Activated CD8-positive, alpha-beta memory T cell treated with anti-CD3 and anti-CD28 coated beads for 48 hours (primary cell): ENCODE results near the gene SLC24A3.

Source experiments
- DNase-seq, 3 experiments: peaks; one replicate each; pipeline ENCODE4 v3.0.0-alpha.2; 2020; ENCODE audit warnings: low read depth in 2 of 3, low spot score in 2 of 3

SLC24A3 gene

DNA sequence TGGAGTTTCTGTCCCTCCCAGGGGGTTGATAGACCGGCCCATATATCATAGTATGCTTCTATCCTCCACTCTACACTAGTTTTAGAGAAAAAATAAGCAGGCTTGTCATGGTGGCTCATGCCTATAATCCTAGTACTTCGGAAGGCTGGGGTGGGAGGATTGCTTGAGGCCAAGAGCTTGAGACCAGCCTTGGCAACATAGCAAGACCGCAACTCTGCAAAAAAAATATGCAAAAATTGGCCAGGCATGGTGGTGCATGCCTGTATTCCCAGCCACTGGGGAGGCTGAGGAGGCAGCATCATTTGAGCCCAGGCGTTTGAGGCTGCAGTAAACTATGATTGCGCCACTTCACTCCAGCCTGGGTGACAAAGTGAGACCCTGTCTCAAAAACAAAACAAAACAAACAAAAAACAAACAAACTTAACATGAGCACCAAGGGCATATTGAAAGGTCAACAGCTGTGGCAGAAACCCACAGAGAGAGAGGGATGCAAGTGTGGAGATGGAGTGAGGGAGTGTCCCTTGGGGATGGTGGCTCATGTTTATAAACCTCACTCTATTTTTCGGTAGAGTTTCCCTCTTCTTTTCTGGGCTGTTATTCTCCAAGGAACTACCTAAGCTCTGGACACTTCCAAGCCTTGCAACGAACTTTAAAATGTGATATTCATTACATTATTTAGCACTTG lies 24.1 kb downstream of the SLC24A3 start:
- no peak for DNase-seq

DNA sequence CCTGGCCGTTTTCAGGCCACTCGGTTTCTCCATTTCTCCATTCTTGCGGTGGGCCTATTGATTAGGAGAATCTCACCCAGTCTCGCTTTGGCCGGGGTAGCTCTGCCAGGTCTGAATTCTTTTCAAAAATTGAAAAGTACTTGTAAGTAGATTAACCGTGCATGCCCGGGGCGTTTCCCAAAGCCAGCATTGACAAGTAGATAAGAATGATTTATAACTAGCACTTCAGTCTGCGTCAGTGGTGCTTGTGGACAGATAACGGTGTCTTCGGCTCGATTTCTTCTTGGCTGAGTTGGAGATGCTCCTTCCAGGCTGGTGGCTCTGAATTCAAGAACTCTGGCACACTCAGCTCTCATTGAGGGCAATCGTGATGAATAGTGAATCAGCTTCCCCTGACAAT lies 29.0 kb downstream of the SLC24A3 start:
- no peak for DNase-seq

DNA sequence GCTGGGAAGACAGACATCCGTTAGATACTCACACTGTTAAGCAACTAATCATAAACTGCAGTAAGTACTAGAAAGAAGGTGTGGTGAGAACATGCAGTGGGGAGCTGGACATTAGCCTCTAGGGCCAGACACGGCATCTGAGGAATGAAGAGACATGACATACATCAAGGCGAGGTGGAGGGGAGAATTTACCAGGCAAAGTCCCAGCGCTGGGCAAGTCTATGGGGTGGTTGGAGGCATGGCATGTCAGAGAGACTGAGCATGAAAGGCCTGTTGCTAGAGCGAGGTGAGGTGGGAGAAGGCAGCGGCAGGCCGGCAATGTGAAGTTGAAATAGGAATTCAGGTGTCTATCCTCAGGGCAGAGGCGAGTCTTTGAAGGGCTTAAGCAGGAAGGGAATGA lies 31.8 kb downstream of the SLC24A3 start:
- no peak for DNase-seq

DNA sequence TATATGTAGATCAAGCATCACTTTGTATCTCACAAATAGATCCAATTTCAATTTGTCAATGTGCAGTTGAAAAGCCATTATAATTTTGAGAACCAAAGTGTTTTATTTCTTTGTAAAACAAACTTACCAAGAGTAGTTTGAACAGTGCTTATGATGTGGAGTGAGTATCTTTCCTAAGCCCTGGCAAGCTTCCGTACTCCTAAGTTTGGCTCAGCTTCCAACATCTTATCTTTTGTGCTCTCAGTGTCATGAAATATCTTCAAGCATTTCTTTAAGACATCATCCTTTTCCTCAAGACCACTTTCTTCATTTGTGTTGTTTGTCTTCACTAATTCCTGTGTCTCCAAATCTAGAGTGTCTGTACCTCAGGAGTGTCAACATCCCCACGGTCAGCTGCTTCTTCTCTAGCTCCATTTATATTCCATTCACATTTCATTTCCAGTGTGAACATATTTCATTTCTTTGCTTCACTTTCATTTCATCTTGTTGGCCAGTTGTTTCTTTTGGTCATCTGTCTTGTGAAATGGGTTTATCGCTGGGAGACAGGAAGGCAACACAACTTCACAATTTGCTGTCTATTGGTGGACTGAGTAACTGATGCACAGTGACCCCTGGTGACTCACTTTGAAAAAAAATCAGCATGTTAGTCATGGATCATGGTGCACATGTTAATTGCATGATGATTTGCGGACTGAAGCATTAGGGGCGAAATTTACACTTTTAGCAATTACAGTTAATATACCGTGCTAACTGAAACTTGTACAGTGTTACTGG lies 36.9 kb downstream of the SLC24A3 start:
- DNase-seq: no peak

DNA sequence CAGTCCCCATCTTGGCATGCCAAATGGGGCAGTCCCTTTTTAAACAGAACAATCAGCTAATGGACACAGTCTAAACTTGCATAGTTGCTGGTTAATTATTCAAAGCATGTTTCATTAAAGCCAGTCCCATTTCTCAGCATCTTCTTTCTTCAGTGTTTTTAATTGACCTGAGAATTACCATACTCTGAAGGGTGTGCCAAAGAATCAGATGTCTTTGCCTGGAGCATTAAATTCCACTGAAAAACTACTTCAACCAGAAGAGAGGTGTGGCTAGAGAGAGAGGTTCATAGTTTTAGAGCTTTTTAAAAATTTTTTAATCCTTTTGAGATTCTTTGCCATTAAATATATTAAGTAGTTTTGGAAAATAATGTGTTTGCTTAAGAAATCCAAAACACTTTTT lies 37.9 kb downstream of the SLC24A3 start:
- no peak for DNase-seq

DNA sequence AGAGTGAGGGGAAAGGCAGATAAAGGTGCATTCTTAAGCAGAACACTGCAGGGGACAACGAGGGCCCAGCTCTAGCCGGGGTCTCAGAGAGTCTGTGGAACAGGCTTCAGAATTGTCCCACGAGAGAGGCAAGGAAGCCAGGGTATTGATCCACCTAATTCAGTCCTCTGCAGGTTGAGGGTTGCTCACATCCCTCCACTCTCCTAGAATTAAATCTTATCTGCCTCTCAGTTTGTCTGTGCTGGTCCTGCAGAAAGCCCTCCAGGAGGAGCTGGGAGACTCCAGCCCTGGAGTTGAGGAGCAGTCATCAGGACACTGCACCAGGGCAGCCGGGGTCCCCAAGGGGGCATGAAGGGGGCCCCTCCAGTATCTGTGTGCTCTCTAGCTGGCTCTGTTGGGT lies 39.1 kb downstream of the SLC24A3 start:
- no peak for DNase-seq

DNA sequence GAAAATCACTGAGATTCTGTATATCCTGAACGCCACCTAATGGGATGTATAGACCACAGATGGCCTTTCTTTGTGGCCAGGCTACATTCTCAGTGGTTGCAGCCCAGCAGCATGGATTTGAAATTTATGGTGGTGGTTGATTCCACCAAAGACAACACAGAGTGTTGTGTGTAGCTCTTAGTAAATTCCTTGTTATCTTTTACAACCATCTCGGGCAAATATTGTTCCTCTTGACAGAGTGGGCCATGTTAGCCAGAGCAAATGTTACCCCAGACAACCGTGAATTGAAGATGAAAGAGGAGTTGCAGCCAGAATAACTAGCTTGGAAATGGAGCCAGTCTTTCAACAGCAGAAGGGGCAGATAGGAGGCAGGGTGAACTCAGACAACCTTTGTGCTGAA lies 39.5 kb downstream of the SLC24A3 start:
- no peak for DNase-seq

DNA sequence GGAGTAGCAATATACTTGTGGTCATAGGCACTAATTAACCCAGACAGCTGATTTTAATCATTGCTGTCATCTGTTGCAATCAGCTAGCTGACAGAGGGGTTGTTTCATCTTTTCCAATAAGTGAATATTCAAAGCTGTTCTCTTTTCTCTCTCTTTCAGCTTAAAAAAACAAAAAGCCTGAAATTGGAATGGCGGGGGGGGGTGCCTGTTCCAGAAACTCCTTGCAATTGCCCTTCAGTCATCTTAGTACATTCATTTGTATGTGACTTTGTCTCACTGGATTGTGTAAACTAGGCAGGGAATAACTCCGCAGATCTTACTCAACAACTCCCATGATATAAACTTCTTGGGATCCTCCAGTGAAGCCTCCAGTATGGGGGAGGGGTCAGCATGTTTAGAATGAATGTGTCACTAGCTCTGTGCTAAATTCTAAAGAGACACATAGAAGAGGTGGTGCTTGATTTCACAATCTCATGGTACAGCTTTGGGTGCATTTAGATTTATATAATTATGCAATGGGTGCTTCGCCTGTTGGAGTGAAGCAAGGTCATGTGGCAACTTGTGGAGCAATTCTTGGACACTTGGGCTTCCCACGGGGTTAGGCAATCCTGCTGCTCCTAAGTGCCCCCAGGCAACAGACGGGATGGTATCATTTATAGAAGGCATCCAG lies 40.1 kb downstream of the SLC24A3 start:
- DNase-seq: no peak

DNA sequence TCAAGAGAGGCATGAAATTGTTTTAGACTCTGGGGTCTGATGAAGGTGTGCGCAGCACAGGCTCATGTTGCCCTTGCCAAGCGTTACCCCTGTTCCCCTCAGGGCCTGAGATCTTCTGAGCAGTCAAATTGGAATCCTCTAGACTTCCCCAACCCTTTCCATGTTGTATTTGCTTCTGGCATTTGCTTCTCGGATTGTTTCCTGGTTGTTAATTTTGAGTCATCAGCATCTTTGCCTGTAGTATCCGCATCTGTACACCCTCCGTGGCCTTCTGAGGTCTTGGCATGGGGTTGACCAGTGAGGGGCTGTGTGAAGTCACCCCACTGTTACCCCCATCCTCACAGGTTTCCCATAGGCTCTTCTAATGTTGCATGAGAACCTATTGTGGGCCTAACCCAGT lies 40.9 kb downstream of the SLC24A3 start:
- no peak for DNase-seq

DNA sequence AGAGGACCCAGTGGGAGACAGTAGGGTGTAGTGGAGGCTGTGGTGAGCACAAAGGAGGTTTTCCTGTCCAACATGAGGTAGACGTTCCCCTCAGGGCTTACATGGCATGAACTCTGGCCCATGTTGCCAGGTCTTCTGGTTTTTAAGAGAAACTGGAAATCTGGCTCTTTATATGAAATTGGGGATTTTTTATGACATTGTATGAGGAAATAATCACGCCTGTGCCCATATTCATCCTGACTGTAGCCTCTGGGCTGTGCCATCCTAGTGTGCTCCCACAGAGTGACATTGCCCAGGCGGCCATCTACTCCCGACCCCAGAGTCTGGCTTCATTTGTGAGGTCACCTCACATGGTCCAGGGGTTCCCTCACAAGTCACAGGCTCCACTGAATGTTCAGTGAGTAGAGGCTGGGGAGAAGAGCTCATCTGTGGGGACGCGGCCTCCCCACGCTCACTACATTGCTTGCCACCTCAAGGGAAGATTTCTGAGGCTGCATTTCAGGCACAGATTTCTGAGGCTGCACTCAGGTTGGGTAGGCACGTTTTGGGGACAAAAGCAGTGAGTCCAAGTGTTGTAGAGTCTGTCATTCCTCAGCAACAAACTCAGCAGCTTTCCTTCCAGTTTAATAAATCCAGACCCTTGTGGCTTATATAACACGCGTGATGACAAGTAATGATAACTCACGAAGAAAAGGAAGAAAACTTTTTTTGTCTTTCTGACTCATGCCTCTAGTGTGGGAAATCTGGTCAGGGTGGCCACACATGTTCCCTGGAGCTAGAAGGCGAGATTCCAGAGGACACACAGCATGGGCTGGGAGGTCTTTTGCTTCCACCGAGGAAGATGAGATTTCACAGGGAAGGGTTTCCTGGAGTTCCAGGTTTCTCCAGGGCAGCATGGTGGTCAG lies 41.7 kb downstream of the SLC24A3 start:
- DNase-seq: no peak

DNA sequence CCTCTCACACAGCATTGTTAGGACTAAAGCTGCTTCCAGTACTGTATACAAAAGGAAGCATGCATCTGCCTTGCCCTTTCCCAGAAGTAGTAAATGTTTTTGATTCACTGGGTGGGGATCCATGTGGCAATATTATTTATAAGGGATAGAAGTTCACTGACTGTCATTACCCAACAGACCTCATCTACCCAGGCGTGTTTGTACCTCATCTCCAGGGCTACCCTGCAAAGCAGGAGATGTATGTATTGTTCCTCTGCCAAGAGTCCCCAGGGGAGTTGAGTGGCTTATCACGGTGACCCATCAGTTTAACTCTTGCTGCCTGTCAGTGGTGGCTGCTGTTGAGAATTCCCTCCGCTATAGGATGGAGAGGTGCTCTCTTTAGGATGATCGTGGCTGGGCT lies 42.5 kb downstream of the SLC24A3 start:
- DNase-seq: no peak

DNA sequence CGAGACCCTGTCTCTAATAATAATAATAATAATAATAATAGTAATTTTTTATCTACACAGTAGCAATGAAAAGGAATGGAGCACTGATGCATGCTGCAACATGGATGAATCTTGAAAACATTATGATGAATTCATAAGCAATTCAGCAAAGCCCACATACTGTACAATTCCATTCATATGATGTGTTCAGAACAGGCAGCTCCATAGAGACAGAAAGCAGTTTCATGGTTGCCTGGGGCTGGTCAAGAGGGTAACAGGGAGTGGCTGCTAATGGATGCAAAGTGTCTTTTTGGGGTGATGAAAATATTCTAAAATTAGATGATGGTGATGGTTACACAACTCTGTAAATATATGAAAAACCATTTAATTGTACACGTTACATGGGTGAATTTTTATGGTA lies 43.6 kb downstream of the SLC24A3 start:
- no peak for DNase-seq

DNA sequence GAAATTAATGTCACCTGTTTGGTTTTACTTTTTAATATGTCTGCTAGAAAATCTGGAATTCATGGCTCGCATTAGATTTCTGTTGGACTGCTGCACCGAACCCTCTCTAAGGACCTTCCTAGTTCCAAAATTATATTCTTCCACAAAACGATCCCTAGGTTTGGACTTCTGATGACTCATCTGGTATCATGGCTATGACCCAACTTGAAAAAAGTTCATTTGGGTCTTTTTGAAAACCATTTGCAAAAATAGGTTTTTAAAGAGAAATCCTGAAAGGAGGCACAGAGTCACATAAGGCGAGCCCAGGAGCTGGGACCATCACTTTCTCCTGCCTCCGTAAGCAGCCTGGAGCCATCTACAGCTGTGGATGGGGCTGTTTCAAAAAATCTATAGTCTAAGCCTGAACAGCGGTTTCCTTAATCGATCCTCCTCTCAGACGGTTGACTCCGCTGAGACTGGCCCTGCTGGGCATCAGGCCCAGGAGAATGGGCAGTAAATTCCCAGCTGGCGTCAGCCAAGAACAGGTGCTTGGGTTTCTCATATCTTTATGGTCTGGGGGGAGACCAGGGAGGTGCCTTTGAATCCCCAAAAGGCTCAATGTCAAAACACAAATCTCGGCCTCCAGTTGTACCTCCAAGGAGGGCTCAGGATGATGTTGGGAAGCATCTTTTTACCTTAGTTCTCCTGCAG lies 44.6 kb downstream of the SLC24A3 start:
- DNase-seq: no peak

DNA sequence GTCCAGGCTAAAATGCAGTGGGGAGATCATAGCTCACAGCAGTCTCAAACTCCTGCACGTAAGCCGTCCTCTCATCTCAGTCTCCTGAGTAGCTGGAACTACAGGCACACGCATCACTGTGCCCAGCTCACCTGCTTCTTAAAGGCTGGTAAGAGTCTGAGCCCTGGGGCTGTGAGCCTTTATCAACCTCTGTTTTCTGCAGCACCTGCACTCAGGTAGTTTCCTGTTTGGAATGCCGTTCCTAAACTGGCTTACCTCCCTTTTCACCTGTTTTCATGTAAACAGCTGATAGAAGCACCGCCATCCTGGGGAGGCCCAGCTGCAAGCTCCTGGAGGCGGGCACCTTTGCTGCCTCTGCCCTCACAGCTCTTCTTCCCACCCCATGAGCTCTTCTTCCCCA lies 45.4 kb downstream of the SLC24A3 start:
- no peak for DNase-seq

DNA sequence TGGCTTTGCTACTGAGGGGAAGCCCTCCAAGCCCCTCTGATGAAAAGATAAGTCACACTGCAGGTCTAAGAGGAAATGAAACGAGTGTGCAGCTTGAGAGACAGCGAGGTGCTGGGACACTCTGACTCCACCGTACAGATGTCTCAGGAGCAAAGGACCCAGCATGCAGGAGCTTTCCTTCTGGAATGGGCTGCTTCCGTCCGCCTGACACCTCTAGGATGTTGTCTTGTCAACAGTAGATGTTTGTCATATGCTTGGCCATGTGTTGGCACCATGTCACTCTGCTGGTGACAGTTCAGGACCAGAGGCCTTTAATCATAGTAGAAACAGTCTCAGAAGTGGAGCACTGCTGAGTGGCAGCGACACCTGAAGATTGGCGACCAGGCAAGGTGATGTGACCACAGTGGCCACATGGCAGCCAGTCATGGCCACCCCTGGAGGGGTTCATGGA lies 46.7 kb downstream of the SLC24A3 start:
- no peak for DNase-seq

DNA sequence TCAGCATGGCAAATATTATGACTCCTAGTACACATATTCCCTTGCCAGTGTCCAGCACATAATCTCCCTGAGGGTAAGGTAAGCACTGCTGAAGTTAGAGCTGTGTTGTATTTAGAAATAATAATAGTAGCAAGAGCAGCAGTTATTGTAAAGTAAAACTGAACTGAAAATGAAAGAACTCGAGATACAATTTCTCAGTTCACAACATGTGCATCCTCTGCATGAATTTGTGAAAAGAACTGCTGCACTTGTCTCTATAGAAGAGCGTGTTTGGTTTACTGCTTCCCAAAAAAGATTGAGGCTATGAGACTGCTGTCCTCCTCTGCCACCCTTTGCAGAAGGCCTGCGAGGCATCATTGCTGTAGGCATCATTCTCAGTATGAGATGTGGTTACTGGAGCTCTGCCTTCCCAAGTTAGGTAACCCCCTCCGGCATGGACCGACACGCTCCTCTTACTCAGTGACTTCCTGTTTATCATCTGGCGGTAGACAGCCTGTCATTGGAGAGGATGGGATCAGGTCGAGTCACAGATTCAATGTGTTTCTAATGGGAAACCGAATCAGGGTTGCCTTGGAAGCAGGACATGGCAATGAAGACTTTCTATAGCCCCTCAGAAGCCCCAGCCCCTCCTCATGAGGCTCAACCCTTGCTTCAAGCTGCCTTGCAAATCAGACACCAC lies 48.1 kb downstream of the SLC24A3 start:
- no peak for DNase-seq

DNA sequence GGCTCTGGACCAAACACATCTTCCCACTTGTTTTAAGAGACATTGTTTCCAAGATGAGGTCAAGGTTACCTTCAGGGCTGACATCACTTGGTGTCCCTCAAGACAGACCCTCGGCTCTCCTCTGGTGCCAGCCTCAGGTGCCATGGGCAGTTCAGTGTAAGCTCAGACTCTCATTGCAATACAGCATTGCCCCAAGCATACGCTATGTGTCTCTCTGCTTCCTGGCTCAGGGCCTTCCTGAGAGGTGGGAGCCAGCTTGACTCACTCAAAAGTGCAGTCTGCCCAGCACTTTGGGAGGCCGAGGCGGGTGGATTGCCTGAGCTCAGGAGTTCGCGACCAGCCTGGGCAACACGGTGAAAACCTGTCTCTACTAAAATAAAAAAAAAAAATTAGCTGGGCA lies 51.7 kb downstream of the SLC24A3 start:
- no peak for DNase-seq

DNA sequence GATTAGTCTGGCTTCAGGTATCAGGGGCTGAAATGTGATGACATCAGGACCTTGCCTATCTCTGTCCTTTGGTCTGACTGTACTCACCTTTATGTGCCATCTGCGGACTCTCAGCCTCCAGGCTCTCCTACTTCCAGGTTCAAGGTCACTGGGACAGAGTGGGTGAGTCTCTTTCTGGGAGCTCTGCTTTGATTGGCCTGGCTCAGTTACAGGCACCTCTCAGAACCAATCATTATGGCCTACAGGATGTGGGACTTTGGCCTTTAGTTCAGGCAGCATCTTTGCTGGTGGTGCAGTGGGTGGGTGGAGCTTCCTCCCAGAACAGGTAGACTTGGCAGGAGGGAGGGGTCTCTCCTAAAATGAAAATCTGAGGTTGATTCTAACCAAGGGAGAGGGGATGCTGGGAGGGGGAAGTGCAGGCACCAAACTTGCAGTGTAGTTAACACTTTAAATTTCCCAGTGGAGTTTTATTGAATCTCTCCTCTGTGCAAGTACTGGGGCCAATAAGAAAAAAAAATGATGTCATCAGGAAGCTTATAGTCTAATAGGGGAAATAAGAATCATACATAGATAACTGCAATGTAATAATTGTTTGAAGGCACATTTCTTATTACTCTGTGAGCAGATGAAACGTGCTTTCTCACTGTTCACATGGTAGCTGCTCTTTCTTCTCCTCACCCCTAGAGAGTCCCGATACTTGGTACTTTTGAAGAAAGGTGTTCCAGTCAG lies 53.4 kb downstream of the SLC24A3 start:
- no peak for DNase-seq

DNA sequence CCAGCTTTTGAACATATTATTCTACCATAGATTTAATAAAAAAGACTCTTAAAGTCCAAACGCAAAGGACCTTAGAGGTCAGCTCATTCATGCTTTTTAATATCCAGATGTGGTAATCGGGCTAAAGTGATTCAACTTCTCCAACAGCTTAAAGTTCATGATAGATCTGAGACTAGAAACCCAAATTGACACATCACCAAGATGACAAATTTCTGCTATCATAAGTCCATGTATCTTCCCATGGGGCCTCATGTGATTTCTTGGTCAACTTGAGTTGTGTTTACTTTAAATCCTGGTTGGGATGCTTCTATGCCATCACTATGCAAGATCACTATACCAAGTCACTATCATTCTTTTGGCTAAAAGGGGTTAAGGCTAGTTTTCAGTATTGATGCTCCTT lies 56.0 kb downstream of the SLC24A3 start:
- DNase-seq: no peak
